ENCODE results near the gene RECQL.

DNA sequence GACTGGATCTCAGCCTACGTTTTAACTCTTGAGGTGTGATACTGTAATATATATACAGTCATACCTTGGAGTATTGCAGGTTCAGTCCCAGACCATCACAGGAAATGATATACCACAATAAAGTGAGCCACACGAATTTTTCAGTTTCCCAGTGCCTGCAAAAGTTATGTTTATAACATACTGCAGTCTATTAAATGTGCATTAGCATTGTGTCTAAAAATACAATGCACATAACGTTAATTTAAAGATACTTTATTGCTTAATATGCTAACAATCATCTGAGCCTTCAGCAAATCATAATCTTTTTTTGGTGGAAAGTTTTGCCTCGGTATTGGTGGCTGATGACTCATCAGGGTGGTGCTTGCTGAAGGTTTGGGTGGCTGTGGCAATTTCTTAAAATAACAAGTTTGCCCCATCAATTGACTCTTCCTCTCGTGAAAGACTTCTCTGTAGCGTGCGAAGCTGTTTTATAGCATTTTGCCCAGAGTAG is 45.1 kb downstream of the RECQL start:
- TF ChIP-seq MXI1 (IDR thresholded peaks at IDR 0.05; ENCODE audit: borderline replicate concordance, low read depth, low read length): no peak
- TF ChIP-seq POLR2A (IDR thresholded peaks at IDR 0.05; ENCODE audit: low read depth, low read length): no peak
- TF ChIP-seq, protein P1, sequence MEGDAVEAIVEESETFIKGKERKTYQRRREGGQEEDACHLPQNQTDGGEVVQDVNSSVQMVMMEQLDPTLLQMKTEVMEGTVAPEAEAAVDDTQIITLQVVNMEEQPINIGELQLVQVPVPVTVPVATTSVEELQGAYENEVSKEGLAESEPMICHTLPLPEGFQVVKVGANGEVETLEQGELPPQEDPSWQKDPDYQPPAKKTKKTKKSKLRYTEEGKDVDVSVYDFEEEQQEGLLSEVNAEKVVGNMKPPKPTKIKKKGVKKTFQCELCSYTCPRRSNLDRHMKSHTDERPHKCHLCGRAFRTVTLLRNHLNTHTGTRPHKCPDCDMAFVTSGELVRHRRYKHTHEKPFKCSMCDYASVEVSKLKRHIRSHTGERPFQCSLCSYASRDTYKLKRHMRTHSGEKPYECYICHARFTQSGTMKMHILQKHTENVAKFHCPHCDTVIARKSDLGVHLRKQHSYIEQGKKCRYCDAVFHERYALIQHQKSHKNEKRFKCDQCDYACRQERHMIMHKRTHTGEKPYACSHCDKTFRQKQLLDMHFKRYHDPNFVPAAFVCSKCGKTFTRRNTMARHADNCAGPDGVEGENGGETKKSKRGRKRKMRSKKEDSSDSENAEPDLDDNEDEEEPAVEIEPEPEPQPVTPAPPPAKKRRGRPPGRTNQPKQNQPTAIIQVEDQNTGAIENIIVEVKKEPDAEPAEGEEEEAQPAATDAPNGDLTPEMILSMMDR (conservative IDR thresholded peaks at IDR 0.05; ENCODE audit: low read depth, low read length): no peak
- no peak for TF ChIP-seq CHD1 (IDR thresholded peaks at IDR 0.05; ENCODE audit: low read depth, low read length)
- no peak for TF ChIP-seq CEBPB (IDR thresholded peaks at IDR 0.05; ENCODE audit: low read depth, low read length)
- no peak for TF ChIP-seq RCOR1 (IDR thresholded peaks at IDR 0.05; ENCODE audit: insufficient replicate concordance, low read length)
- no peak for TF ChIP-seq MAZ (IDR thresholded peaks at IDR 0.05; ENCODE audit: borderline replicate concordance, low read depth, low read length)
- no peak for TF ChIP-seq BHLHE40 (IDR thresholded peaks at IDR 0.05; ENCODE audit: low read depth, low read length)
- TF ChIP-seq SMC3 (IDR thresholded peaks at IDR 0.05; ENCODE audit: low read depth, low read length): no peak
- TF ChIP-seq RFX5 (IDR thresholded peaks at IDR 0.05; ENCODE audit: low read depth, low read length): no peak
